Dendritic cell treated with granulocyte-macrophage colony-stimulating factor and Interleukin-4, amounts not matched to agents 40 ng/mL and 50 ng/mL, for 4 days (primary cell): ENCODE results near the gene ZKSCAN5.
"Not testable (repeated sequence)": the region's sequence is repeated elsewhere in the genome, so short reads cannot be mapped to it uniquely, and the experiment has no call there.

Experiments
- H3K27ac Mint-ChIP-seq: one replicate; pipeline ENCODE4 v1.8.0; 2022; ENCODE audit warnings: mild to moderate bottlenecking, mixed read lengths
- H3K27me3 Mint-ChIP-seq: one replicate; pipeline ENCODE4 v1.8.0; 2022; ENCODE audit warnings: mild to moderate bottlenecking, mixed read lengths
- H3K36me3 Mint-ChIP-seq: one replicate; pipeline ENCODE4 v1.8.0; 2022; ENCODE audit warnings: low read depth, mixed read lengths
- H3K4me1 Mint-ChIP-seq: one replicate; pipeline ENCODE4 v1.8.0; 2022; ENCODE audit warnings: low read depth, mixed read lengths
- H3K4me3 Mint-ChIP-seq: one replicate; pipeline ENCODE4 v1.8.0; 2022; ENCODE audit warnings: mild to moderate bottlenecking, moderate library complexity, mixed read lengths
- H3K9me3 Mint-ChIP-seq: one replicate; pipeline ENCODE4 v1.8.0; 2022; ENCODE audit warnings: mixed read lengths
- intact Hi-C: fragments of 100-400 bp; cut with micrococcal nuclease; formaldehyde crosslinking; loops from one replicate; pipeline ENCODE4 v1.15.0; 2022

Gene ZKSCAN5

GRCh38 chr7:99476107-99476506, 28.4 kb upstream of the ZKSCAN5 start:
- Mint-ChIP-seq H3K36me3 (peaks cover 69% of the 10 kb centered on the region), H3K4me1 (peaks cover 56% of the 10 kb centered on the region), H3K4me3 (no peak overlapping the region), H3K27me3 (peaks cover 1% of the 10 kb centered on the region), H3K27ac (no peak overlapping the region), H3K9me3 (no peaks in the 10 kb centered on the region)
- intact Hi-C loops = loop anchor here (10.0 kb wide), 1 partner anchor 79 kb away; the partner anchor contains the start of genes FAM200A and ZNF655

GRCh38 chr7:99478464-99479440, 25.7 kb upstream of the ZKSCAN5 start:
- Mint-ChIP-seq H3K4me1 (peaks cover 52% of the 10 kb centered on the region), H3K4me3 (peak overlapping the region; percentile 69), H3K36me3 (peaks cover 81% of the 10 kb centered on the region), H3K9me3 (no peaks in the 10 kb centered on the region), H3K27ac (peak overlapping the region; percentile 92), H3K27me3 (no peaks in the 10 kb centered on the region)
- intact Hi-C loops = loop anchor here (10.0 kb wide), 1 partner anchor 76 kb away; the partner anchor contains the start of genes FAM200A and ZNF655

GRCh38 chr7:99485094-99485493, 19.4 kb upstream of the ZKSCAN5 start:
- Mint-ChIP-seq H3K9me3 (no peaks in the 10 kb centered on the region), H3K27ac (no peak overlapping the region), H3K4me3 (no peak overlapping the region), H3K27me3 (no peaks in the 10 kb centered on the region), H3K36me3 (peaks cover 90% of the 10 kb centered on the region), H3K4me1 (peaks cover 5% of the 10 kb centered on the region)
- intact Hi-C loops = no loop called here

GRCh38 chr7:99489235-99489634, 15.2 kb upstream of the ZKSCAN5 start:
- no peaks in the 10 kb centered on the region for H3K27me3 Mint-ChIP-seq
- H3K27ac Mint-ChIP-seq = no peak overlapping the region
- H3K4me1 Mint-ChIP-seq = no peaks in the 10 kb centered on the region
- intact Hi-C loops = no loop called here
- peaks cover 10% of the 10 kb centered on the region for H3K9me3 Mint-ChIP-seq
- H3K36me3 Mint-ChIP-seq = peaks cover 91% of the 10 kb centered on the region
- H3K4me3 Mint-ChIP-seq = no peak overlapping the region

- Mint-ChIP-seq H3K36me3 (peaks cover 91% of the 10 kb centered on the region), H3K4me1 (no peaks in the 10 kb centered on the region), H3K4me3 (no peak overlapping the region), H3K27me3 (no peaks in the 10 kb centered on the region), H3K27ac (no peak overlapping the region), H3K9me3 (peaks cover 16% of the 10 kb centered on the region)
- intact Hi-C loops = no loop called here
Observed at GRCh38 chr7:99490878-99491277, 13.6 kb upstream of the ZKSCAN5 start.

- peaks cover 90% of the 10 kb centered on the region for H3K36me3 Mint-ChIP-seq
- H3K4me3 Mint-ChIP-seq = no peak overlapping the region
- no peak overlapping the region for H3K27ac Mint-ChIP-seq
- H3K4me1 Mint-ChIP-seq = peaks cover 14% of the 10 kb centered on the region
- H3K9me3 Mint-ChIP-seq = peaks cover 16% of the 10 kb centered on the region
- intact Hi-C loops = no loop called here
- no peaks in the 10 kb centered on the region for H3K27me3 Mint-ChIP-seq
Observed at GRCh38 chr7:99493823-99494222, 10.6 kb upstream of the ZKSCAN5 start.

GRCh38 chr7:99497766-99498545, 6.5 kb upstream of the ZKSCAN5 start:
- H3K4me1 Mint-ChIP-seq = peaks cover 14% of the 10 kb centered on the region
- H3K27me3 Mint-ChIP-seq = no peaks in the 10 kb centered on the region
- intact Hi-C loops = no loop called here

GRCh38 chr7:99498546-99498944, 5.9 kb upstream of the ZKSCAN5 start:
- intact Hi-C loops = no loop called here
- Mint-ChIP-seq H3K27me3 (no peaks in the 10 kb centered on the region), H3K4me3 (peak overlapping the region; percentile 96), H3K27ac (peak overlapping the region; percentile 95), H3K4me1 (peaks cover 14% of the 10 kb centered on the region), H3K9me3 (peaks cover 13% of the 10 kb centered on the region), H3K36me3 (peaks cover 68% of the 10 kb centered on the region)

More at GRCh38 chr7:99497766-99498545, 6.5 kb upstream of the ZKSCAN5 start:
- Mint-ChIP-seq H3K4me3 (peak overlapping the region; percentile 96), H3K27ac (peak overlapping the region; percentile 95), H3K9me3 (peaks cover 16% of the 10 kb centered on the region), H3K36me3 (peaks cover 74% of the 10 kb centered on the region)

- Mint-ChIP-seq H3K4me1 (peaks cover 14% of the 10 kb centered on the region), H3K9me3 (peaks cover 5% of the 10 kb centered on the region), H3K27ac (peak overlapping the region; percentile 95), H3K36me3 (peaks cover 61% of the 10 kb centered on the region), H3K27me3 (no peaks in the 10 kb centered on the region), H3K4me3 (peak overlapping the region; percentile 96)
- intact Hi-C loops = no loop called here
Observed at GRCh38 chr7:99499371-99499720, 5.1 kb upstream of the ZKSCAN5 start.

- H3K9me3 Mint-ChIP-seq = no peaks in the 10 kb centered on the region
- intact Hi-C loops = loop anchor here (1.0 to 10.0 kb wide), 2 partner anchors 27 to 115 kb away; partner anchors contain the start of gene ZSCAN25
- H3K36me3 Mint-ChIP-seq = peaks cover 61% of the 10 kb centered on the region
- no peaks in the 10 kb centered on the region for H3K27me3 Mint-ChIP-seq
- H3K27ac Mint-ChIP-seq = peak within 1 kb of the TSS; percentile 95
- H3K4me1 Mint-ChIP-seq = peaks cover 14% of the 10 kb centered on the region
- peak within 1 kb of the TSS; percentile 96 for H3K4me3 Mint-ChIP-seq
Observed at GRCh38 chr7:99499721-99500636, 4.5 kb upstream of the ZKSCAN5 start, which contains the start of gene ZNF394. Gene ZNF394 (minus strand): TSS chr7:99500281. CDS start chr7:99500093, 188 bp downstream.

GRCh38 chr7:99500637-99501009, 3.8 kb upstream of the ZKSCAN5 start:
- peak overlapping the region; percentile 96 for H3K4me3 Mint-ChIP-seq
- H3K27ac Mint-ChIP-seq = peak overlapping the region; percentile 95
- H3K27me3 Mint-ChIP-seq = no peaks in the 10 kb centered on the region
- H3K9me3 Mint-ChIP-seq = no peaks in the 10 kb centered on the region
- peaks cover 16% of the 10 kb centered on the region for H3K4me1 Mint-ChIP-seq
- peaks cover 54% of the 10 kb centered on the region for H3K36me3 Mint-ChIP-seq
- intact Hi-C loops = loop anchor here (1.0 to 10.0 kb wide), 2 partner anchors 27 to 114 kb away; partner anchors contain the start of gene ZSCAN25

GRCh38 chr7:99501236-99501635, 3.2 kb upstream of the ZKSCAN5 start:
- H3K27me3 Mint-ChIP-seq, H3K9me3 Mint-ChIP-seq: not testable (repeated sequence)
- peak overlapping the region; percentile 96 for H3K4me3 Mint-ChIP-seq
- intact Hi-C loops = loop anchor here (10.0 kb wide), 1 partner anchor 114 kb away; the partner anchor contains the start of gene ZSCAN25
- peaks cover 51% of the 10 kb centered on the region for H3K36me3 Mint-ChIP-seq
- H3K4me1 Mint-ChIP-seq = peaks cover 22% of the 10 kb centered on the region
- H3K27ac Mint-ChIP-seq = peak overlapping the region; percentile 95

GRCh38 chr7:99504281-99504602, 220 bp upstream of the ZKSCAN5 start:
- H3K4me1 Mint-ChIP-seq = peaks cover 16% of the 10 kb centered on the region
- H3K27ac Mint-ChIP-seq = peak overlapping the region; percentile 93
- peaks cover 34% of the 10 kb centered on the region for H3K36me3 Mint-ChIP-seq
- H3K27me3 Mint-ChIP-seq = no peaks in the 10 kb centered on the region
- H3K9me3 Mint-ChIP-seq = no peaks in the 10 kb centered on the region
- peak overlapping the region; percentile 84 for H3K4me3 Mint-ChIP-seq
- intact Hi-C loops = loop anchor here (2.0 to 10.0 kb wide), 2 partner anchors 55 to 111 kb away; partner anchors contain the start of genes ZNF655 and ZSCAN25
